Hepatocyte (in vitro differentiated cells): Measurements from ENCODE around the gene ADCK2.
"Not testable (repeated sequence)": the region's sequence is repeated elsewhere in the genome, so short reads cannot be mapped to it uniquely, and the experiment has no call there.

Experiments
- EZH2 ChIP-seq: fragments of 200-600 bp; sonication (generic); IDR thresholded peaks from 2 replicates; pipeline ENCODE4 v1.6.1; 2016; ENCODE audit warnings: antibody characterized with exemption, mild to moderate bottlenecking, borderline replicate concordance
- EZH2phosphoT487 ChIP-seq: fragments of 200-600 bp; sonication (generic); IDR thresholded peaks from one replicate; pipeline ENCODE4 v1.6.1; 2018; ENCODE audit warnings: antibody characterized with exemption, mild to moderate bottlenecking, low read depth, moderate library complexity; ENCODE audit not compliant: unreplicated experiment, severe bottlenecking

- TF ChIP-seq EZH2phosphoT487, EZH2: not testable (repeated sequence)
Measured at GRCh38 chr7:140644761-140645160, 28.0 kb upstream of the ADCK2 start.
